OCI-LY3 (cell line): Measurements from ENCODE around the gene POLD2.

ENCODE experiments used
- EZH2phosphoT487 ChIP-seq: fragments of 200-600 bp; shearing (Covaris generic); IDR thresholded peaks from 2 replicates; pipeline ENCODE4 v1.6.1; 2018; ENCODE audit warnings: antibody characterized with exemption, mixed run types, low read depth
- TF ChIP-seq, protein P1 (sequence below): fragments of 200-600, 300-600 bp; sonication (generic); IDR thresholded peaks from 2 replicates; pipeline ENCODE4 v1.5.1; 2014; ENCODE audit warnings: antibody characterized with exemption, low read length, low read depth

DNA sequence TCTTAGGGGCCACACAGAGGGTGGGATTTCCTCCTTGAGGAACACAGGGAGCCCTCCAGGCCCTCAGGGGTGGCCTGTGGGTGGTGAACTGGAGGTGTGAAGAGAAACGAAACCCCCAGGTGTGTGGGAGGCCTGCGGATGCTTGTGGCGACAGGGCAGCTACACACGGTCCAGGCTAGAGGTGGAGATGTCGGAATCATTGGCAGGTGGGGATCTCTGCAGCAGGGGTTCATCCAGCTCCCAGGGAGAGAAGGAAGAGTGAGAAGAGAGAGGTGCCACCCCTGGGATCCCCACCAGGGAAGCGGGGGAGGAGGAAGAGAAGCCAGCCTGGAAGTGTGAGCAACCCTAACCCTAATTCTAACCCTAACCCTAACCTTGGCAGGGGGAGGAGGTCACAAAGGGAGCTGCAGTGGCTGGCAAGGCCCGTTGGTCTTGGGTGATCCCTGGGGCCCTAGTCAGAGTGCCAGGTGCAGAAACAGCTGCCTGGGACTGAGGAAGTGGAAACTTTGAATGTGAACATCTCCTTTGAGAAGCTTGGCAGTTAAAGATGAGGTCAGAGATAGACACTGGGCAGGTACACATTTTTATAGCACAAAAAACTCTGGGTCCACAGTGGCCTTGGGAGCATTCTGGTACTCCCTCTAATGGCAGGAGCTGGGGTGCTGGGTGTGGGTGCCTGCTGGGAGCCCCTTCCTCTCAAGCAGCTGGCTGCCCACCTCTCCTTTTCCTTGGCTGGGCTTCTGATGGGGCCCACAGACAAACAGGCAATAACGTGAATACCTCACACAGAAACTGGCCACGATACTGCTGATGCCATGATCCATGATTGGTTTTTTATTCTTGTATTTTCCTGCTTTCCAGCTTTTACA, 26.1 kb downstream of the POLD2 start:
- TF ChIP-seq, protein P1, sequence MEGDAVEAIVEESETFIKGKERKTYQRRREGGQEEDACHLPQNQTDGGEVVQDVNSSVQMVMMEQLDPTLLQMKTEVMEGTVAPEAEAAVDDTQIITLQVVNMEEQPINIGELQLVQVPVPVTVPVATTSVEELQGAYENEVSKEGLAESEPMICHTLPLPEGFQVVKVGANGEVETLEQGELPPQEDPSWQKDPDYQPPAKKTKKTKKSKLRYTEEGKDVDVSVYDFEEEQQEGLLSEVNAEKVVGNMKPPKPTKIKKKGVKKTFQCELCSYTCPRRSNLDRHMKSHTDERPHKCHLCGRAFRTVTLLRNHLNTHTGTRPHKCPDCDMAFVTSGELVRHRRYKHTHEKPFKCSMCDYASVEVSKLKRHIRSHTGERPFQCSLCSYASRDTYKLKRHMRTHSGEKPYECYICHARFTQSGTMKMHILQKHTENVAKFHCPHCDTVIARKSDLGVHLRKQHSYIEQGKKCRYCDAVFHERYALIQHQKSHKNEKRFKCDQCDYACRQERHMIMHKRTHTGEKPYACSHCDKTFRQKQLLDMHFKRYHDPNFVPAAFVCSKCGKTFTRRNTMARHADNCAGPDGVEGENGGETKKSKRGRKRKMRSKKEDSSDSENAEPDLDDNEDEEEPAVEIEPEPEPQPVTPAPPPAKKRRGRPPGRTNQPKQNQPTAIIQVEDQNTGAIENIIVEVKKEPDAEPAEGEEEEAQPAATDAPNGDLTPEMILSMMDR = no peak
- no peak for TF ChIP-seq EZH2phosphoT487
